Measurements from ENCODE around the gene HNRNPA2B1. TPM values are rescaled to one million over a fixed set of nuclear protein-coding genes. Genes with fewer than 3 reads are reported as not detected.

Gene HNRNPA2B1
- total RNA-seq, 4 donors from 2014 or later, result 148 to 256 (median 203) TPM

DNA sequence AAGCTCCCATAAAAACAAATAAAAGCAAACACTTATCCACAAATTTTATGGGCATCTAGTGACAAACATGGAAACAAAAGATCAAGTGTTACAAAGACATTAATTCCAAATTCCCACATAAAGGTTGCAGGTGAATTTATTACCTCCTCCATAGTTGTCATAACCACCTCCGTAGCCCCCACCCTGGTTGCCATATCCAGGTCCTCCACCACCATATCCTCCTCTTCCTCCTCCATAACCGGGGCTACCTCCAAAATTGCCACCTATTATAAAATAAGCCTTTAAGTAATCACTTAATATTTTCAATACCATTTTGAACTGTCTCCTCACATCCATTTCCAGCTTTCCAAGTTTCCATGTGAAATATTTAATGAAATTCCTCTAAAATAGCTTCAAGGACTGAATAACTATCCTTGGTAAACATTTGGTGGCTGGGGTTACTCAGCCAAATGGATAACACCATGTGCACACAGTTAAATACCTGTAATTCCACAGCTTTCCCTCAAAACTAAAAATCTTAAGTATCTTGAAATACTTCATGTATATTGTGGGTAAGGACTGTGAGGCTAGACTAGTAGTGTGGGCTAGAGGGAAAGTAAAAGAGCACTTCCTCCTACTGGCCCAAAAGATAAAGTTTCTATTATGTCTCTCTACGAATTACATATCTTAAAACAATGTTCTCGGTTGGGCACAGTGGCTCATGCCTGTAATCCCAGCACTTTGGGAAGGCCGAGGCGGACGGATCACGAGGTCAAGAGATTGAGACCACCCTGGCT lies 6.9 kb downstream of the HNRNPA2B1 start:
- TF ChIP-seq, protein P1, sequence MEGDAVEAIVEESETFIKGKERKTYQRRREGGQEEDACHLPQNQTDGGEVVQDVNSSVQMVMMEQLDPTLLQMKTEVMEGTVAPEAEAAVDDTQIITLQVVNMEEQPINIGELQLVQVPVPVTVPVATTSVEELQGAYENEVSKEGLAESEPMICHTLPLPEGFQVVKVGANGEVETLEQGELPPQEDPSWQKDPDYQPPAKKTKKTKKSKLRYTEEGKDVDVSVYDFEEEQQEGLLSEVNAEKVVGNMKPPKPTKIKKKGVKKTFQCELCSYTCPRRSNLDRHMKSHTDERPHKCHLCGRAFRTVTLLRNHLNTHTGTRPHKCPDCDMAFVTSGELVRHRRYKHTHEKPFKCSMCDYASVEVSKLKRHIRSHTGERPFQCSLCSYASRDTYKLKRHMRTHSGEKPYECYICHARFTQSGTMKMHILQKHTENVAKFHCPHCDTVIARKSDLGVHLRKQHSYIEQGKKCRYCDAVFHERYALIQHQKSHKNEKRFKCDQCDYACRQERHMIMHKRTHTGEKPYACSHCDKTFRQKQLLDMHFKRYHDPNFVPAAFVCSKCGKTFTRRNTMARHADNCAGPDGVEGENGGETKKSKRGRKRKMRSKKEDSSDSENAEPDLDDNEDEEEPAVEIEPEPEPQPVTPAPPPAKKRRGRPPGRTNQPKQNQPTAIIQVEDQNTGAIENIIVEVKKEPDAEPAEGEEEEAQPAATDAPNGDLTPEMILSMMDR (IDR thresholded peaks at IDR 0.05), result no peak
- TF ChIP-seq POLR2A (IDR thresholded peaks at IDR 0.05), result no peak
- peak overlapping the region in 2 of 4 donors; percentile 7 to 20 for H3K27ac ChIP-seq
- no peak for DNase-seq
- H3K4me1 ChIP-seq, result peaks cover 15 to 74% (median 50%) of the 10 kb centered on the region in 3 donors
- peaks cover 17 to 94% (median 59%) of the 10 kb centered on the region in 3 donors for H3K36me3 ChIP-seq
- H3K9me3 ChIP-seq, result no peaks in the 10 kb centered on the region
- H3K4me3 ChIP-seq, result no peak overlapping the region
- no peaks in the 10 kb centered on the region for H3K27me3 ChIP-seq
- WGBS, 2 donors, result 70 to 72% methylated on average over 8 of the region's 8 CpGs
- intact Hi-C loops (cut with DNase I), result loop anchor here (10.0 kb wide), 1 partner anchor 99 kb away; no protein-coding TSS in a partner anchor

DNA sequence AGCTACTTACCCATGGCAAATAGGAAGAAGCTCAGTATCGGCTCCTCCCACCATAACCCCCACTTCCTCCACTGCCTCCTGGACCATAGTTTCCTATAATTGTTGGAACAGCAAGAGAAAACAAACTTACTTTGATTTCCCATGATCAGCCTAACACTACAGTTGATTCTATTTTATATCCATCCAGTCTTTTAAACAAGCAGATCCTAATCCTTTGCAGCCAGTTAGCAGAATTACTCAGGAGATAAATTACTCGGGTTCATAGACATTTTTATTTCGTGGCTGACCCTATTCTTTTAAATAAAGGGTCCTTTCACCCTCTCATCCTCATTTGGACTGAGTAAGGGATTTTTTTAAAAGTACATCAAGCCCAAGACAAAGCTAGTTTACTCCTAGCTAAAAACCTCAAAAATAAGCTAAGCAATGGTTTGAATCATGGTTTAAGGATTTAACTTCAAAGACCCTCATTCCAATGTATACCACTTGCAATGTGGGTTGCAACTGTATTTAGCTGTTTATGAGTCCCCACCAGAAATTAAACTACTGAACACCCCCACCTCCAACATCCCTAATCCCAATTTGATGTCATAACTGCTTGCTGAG lies 8.0 kb downstream of the HNRNPA2B1 start:
- no peak for TF ChIP-seq POLR2A (IDR thresholded peaks at IDR 0.05)
- Histone ChIP-seq H3K27ac (no peak overlapping the region), H3K4me3 (no peak overlapping the region), H3K36me3 (peaks cover 18 to 100% (median 59%) of the 10 kb centered on the region in 3 donors), H3K4me1 (peaks cover 13 to 66% (median 49%) of the 10 kb centered on the region in 3 donors), H3K9me3 (no peaks in the 10 kb centered on the region), H3K27me3 (no peaks in the 10 kb centered on the region)
- WGBS, 2 donors, result 59 to 62% methylated on average over 3 of the region's 3 CpGs
- no peak for DNase-seq
- intact Hi-C loops (cut with DNase I), result loop anchor here (10.0 kb wide), 1 partner anchor 98 kb away; no protein-coding TSS in a partner anchor

DNA sequence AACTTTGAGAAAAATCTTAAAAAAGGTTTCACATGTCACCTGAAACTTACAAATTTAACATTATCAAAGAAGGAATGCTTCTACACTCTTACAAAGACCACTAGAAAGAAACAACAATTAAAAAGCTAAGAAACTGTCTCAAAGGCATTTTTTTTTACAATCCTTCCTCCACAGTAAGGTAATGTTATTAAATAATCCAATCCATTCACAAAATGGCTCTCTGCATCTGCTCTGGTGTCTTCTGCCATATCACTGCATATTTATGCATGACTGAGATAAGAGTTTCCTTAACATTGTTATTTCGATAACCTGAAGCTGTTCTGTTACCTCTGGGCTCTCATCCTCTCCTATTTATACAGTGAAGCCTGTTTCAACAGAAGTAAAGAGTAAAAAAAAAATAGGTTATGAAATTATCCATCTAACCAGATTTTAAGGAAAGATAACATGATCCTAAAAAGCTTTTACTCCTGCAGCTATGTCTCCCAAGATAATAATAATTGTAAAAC lies 8.5 kb downstream of the HNRNPA2B1 start:
- 70 to 74% methylated on average over 1 of the region's 1 CpG for WGBS, 2 donors
- no peak for DNase-seq
- no peaks in the 10 kb centered on the region for H3K9me3 ChIP-seq
- H3K27me3 ChIP-seq, result no peaks in the 10 kb centered on the region
- H3K4me3 ChIP-seq, result no peak overlapping the region
- no peak for TF ChIP-seq POLR2A (IDR thresholded peaks at IDR 0.05)
- TF ChIP-seq, protein P1 (IDR thresholded peaks at IDR 0.05), result no peak
- peaks cover 18 to 97% (median 57%) of the 10 kb centered on the region in 3 donors for H3K36me3 ChIP-seq
- intact Hi-C loops (cut with DNase I), result loop anchor here (10.0 kb wide), 1 partner anchor 97 kb away; no protein-coding TSS in a partner anchor
- H3K4me1 ChIP-seq, result peaks cover 8 to 60% (median 44%) of the 10 kb centered on the region in 3 donors
- H3K27ac ChIP-seq, result no peak overlapping the region

DNA sequence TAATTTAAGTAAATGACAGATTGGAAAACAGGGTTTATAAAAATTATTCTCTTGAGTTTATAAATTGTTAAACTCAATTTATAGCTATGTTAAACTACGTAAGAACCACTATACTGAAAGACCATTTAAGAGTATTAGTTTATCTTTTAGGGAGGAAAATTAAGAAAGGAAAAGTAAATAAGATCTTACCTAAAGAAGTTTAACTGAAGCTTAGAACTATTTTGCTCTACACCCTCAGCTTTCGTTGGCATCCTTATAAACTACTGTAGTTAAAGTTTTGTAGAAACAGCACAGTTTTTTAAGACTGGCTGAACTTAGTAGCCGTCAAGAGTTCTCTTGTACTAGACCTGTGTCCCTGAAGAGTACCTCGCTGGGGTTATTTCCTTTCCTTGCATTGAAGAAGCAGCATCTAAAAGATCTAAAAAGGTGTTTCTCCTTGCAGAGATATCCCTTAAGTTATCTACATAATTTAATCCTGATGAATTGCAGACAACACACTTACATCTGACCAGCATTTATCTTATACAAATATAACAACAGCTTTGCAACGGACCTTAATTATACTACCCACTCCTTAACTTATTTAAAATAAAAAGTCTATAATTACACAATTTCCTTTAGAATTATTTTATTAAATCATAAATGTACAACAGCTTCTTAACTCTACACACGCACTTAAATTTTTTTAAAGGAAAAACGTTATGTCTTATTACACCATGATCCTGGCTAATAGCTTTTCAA lies 9.1 kb downstream of the HNRNPA2B1 start:
- WGBS, 2 donors, result 69 to 75% methylated on average over 7 of the region's 7 CpGs
- TF ChIP-seq POLR2A (IDR thresholded peaks at IDR 0.05), result no peak
- TF ChIP-seq, protein P1 (IDR thresholded peaks at IDR 0.05), result no peak
- Histone ChIP-seq H3K27ac (no peak overlapping the region), H3K4me3 (no peak overlapping the region), H3K36me3 (peaks cover 18 to 91% (median 51%) of the 10 kb centered on the region in 3 donors), H3K9me3 (no peaks in the 10 kb centered on the region), H3K4me1 (peaks cover 1 to 54% (median 38%) of the 10 kb centered on the region in 3 donors), H3K27me3 (no peaks in the 10 kb centered on the region)
- intact Hi-C loops (cut with DNase I), result loop anchor here (10.0 kb wide), 1 partner anchor 97 kb away; no protein-coding TSS in a partner anchor
- no peak for DNase-seq

DNA sequence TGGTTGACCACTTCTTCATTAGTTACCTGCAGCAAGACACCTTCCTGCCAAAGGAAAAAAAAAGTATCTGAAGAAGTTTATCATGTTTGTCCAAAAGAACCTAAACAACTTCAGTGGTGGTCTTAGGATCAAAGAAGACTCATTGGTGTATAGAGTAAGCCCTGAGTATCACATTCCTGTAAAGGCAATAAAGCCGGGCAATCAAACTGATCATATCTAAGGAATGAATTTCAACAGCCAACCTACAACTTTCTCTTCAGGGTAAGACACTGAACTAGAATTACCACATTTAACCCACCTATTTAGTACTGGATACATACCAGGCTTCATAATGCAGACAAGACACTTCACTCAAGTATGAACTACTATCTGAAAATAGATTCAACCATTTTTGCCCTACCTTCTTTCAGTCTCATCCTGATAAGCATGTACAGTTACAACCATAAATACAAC lies 10.1 kb downstream of the HNRNPA2B1 start:
- Histone ChIP-seq H3K4me3 (no peak overlapping the region), H3K27me3 (no peaks in the 10 kb centered on the region), H3K36me3 (peaks cover 18 to 81% (median 46%) of the 10 kb centered on the region in 3 donors), H3K27ac (no peak overlapping the region), H3K4me1 (peaks cover 0 to 44% (median 28%) of the 10 kb centered on the region in 3 donors), H3K9me3 (no peaks in the 10 kb centered on the region)
- TF ChIP-seq POLR2A (IDR thresholded peaks at IDR 0.05), result no peak
- TF ChIP-seq, protein P1 (IDR thresholded peaks at IDR 0.05), result no peak
- intact Hi-C loops (cut with DNase I), result loop anchor here (10.0 kb wide), 1 partner anchor 96 kb away; no protein-coding TSS in a partner anchor
- no peak for DNase-seq
- 83 to 100% methylated on average over 1 of the region's 1 CpG for WGBS, 2 donors

Measured in esophagus squamous epithelium (tissue), 5 donors.